GM21737 (cell line): Measurements from ENCODE around the gene PHKA2.

Experiments used
- ATAC-seq: cut with Tn5 transposase; IDR thresholded peaks from one replicate; pipeline ENCODE4 v1.9.1; 2021; ENCODE audit warnings: mild to moderate bottlenecking, moderate library complexity; ENCODE audit not compliant: unreplicated experiment

The PHKA2 gene

DNA sequence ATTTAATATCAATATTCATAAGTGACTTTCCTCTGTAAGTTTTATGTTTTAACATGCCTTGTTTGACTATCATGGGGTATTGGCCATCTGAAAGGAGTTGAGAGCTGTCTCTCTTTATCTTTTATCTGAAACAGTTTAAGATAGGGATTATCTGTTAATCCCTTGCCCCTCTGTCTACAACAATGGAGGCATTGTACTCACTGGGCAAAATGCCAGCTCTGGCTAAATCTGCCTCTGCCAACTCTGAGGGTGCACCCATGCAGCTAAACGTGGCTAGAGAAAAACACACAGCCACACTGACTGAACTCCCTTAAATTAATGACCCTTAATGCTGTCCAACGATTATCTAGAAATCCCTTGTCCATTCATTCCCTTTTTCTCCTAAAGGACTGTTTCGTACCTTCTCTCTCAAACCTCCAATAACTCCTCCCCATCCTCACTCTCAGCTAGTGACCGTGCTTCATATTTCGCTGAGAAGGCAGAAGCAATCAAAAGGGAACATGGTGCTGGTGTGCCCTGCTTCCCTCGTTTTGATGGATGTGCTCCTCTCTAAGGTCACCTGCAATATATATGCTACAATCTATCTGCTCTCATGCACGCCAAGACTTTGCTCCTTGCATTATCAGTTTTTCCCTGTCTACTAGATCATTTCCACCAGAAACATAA is 10.3 kb downstream of the PHKA2 start:
- ATAC-seq = no peak

DNA sequence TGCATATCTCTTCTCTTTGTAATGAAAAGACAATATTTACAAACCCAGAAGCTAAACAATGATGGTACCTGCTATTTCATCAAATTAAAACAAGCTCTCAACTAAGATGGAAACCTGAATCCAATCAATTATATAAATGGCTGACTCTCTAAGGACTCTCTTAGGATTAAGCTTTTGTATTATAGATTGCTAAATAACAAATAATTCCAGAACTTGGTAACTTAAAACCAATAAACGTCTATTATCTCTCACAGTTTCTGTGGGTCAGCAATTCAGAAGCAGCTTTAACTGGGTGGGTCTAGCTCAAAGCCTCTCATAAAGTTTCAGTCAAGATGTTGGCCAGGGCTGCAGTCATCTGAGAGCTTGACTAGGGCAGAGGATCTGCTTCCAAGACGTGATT is 12.4 kb downstream of the PHKA2 start:
- no peak for ATAC-seq

- ATAC-seq = no peak
Measured at GRCh38 chrX:18970465-18970864, 13.4 kb downstream of the PHKA2 start.

GRCh38 chrX:18966624-18967023 is 17.3 kb downstream of the PHKA2 start:
- no peak for ATAC-seq

GRCh38 chrX:18964901-18965300 is 19.0 kb downstream of the PHKA2 start:
- no peak for ATAC-seq

GRCh38 chrX:18964026-18964425 is 19.9 kb downstream of the PHKA2 start:
- ATAC-seq = no peak

DNA sequence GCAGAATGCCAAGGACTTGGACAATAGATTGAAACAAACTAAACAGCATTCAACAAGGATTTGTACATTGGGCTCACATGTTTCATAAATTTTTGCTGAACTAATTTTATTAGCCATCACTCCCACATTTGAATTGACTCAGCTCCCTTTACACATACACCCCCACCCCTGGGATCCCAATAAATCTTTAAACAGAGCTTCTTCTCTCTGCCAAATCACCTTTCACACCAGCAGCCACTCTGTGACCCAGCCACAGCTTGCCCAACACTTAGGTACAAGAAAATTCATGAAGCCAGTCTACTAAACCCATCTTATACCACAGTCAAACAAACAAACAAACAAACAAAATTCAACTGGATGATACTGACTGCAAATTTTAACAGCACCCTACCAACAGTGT is 21.6 kb downstream of the PHKA2 start:
- ATAC-seq = no peak

- ATAC-seq = no peak
Measured at GRCh38 chrX:18961686-18962085, 22.2 kb downstream of the PHKA2 start.

DNA sequence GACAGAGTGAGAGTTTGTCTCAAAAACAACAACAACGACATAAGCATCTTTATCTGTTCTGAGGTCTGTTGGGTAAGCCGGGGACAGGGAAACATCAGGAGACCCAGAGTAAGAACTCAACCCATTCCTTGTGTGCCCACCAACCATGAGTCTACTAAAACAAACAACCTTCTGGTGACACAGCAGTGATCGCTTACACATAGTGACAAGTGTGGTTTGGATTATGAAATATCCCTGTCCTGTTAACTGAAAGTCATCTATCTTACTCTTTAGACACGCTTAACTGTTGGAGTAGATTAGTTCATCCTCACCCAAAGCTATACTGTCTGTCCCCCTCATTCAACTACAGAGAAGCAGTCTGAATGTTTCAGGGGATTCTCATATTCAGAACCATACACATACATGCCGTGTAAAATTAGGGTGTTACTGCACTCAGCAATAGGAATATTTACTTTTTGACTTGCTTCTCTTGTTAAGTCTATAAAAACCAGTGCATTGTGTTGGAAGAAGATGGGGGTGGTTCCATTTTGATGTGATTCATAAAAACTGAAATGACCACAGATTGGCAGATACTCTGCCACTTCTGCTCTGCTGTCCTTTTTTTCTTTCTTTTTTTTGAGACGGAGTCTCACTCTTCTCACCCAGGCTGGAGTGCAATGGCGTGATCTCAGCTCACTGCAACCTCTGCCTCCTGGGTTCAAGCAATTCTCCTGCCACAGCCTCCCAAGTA is 27.4 kb downstream of the PHKA2 start:
- no peak for ATAC-seq

DNA sequence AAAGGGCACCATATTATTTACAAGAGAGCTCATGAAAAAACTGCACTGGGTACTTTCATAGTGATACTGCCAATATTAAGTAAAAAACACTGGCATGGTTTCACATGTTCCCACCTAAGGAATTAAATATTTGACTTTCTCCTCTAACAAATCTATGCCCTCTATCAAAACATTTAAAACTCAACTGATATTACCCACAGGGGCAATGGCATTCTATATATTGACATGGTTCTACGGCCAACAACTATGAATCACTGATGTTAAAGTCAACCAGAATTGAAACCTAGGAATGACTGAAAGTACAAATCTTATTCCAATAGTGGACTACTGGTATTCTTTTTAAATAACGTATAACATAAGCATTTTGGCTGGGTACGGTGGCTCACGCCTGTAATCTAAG is 28.2 kb downstream of the PHKA2 start:
- ATAC-seq = no peak

DNA sequence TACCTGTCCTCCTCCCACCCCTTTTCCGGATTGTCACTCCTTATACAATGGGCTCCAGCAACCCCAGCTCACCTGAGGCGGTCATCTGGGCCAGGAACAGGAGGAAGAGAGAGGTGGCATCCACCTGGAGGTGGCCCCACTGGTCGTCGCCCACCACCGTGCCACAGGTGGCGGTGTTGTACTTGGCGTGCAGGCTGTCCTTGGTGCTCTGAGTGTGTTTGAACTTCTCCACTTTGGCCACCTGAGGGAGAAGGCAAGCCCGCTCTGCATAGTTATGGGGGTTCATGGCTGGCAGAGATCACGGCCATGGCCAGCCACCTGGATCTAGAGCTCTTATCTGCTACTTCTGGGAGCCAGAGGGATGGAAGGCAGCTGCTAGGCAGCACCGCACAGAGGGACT is 32.9 kb downstream of the PHKA2 start:
- no peak for ATAC-seq

GRCh38 chrX:18949944-18950301 is 34.0 kb downstream of the PHKA2 start:
- no peak for ATAC-seq

GRCh38 chrX:18949291-18949943 is 34.5 kb downstream of the PHKA2 start:
- ATAC-seq = no peak

GRCh38 chrX:18946611-18947010 is 37.3 kb downstream of the PHKA2 start:
- ATAC-seq = no peak

DNA sequence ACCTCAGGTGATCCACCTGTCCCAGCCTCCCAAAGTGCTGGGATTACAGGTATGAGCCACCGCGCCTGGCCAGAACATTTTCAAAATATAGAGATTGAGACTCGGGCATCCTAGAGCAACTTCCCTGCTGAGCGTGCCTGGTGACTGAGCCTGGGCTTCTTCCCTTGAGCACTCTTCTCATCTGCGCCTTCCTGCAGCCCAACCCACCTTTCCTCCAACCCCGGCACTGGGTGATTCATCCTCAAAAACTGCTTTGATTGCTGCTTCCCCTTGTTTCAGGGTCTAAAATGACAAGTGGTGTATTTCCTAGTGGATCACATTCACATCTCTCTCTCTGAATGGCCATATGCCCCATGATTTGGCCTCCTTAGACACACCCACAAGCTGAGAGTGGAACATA is 37.8 kb downstream of the PHKA2 start:
- ATAC-seq = no peak

GRCh38 chrX:18945483-18945882 is 38.4 kb downstream of the PHKA2 start:
- no peak for ATAC-seq

GRCh38 chrX:18944482-18944881 is 39.4 kb downstream of the PHKA2 start:
- no peak for ATAC-seq

DNA sequence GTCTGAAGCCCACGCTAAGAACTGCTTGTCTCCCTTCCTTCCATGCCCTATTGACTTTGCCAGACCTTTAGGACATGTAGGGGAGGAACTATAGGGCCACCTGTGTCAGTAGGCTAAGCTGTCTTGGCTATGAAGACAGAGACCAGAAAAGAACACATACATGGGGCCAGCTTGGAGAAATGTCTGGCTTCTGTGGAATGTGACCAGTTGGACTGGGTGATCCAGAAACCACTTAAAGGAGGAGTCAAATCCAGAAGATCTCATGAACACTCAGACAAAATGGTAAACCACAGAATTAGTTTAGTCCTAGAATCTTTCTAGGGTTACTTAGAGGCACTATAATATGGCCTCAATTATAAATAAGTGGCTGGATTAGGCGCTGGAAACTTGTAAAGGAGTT is 42.0 kb downstream of the PHKA2 start:
- no peak for ATAC-seq

GRCh38 chrX:18938710-18939109 is 45.2 kb downstream of the PHKA2 start:
- ATAC-seq = no peak

DNA sequence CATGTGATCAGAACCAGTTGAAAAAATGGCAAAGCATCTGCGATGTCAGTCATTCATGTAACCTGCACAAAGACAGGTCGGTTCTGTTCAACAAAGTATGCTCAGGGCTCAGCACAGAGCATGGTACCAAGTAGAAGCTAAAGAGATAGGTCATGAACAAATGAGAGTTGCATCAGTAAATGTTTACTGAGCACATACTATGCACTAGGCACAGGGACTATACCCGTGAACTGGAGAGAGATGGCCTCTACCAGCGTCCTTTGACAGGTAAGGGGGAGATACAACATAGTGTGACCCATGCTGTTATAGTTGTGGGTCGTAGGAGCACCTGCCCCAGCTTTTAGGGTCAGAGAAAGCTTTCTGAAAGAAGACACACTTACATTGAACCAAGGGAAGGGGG is 46.7 kb downstream of the PHKA2 start:
- no peak for ATAC-seq

DNA sequence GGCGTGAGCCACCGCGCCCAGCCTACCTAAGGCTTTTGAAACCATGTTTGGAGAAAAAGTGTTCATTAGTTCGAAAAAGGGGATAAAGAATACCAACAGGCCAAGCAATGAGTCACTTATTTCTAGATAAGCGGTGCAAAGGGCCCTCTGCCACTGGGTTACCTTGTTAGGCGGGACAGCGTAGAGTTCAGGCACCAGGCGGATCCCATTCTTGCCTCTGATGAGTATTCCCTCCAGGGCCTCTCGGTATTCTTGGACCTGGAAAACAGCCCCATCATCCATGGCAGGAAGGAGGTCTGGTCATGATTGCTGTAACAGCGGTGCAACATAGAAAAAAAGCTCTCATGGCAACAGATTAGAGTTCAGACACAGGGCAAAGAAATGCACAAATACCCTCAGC is 48.0 kb downstream of the PHKA2 start:
- ATAC-seq = no peak

DNA sequence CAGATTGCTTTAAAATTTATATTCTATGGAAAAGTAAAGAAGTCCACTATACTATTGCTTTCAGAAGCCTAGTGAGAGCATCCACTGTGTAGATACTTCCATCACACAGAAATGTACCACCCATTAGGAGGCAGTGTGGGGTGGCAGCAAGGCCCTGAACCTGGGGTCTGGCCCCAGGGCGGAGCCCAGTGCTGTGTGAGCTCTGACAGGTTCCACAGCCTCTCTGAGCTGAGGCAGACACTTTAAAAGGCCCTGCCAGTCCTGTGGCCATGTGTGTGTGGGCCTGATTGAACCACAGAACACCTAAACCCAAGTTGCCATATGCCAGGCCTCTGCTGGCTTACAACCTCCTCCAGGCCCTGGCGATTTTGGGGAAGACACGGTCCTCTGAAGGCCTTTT is 49.2 kb downstream of the PHKA2 start:
- no peak for ATAC-seq
